Measurements from ENCODE around the gene SLC1A5. TPM values are rescaled to one million over a fixed set of nuclear protein-coding genes. Genes with fewer than 3 reads are reported as not detected.
"Not testable (repeated sequence)": the region's sequence is repeated elsewhere in the genome, so short reads cannot be mapped to it uniquely, and the experiment has no call there.

The SLC1A5 gene
- total RNA-seq, 4 donors from 2014 or later: 13.8 to 78.0 (median 32.4) TPM

DNA sequence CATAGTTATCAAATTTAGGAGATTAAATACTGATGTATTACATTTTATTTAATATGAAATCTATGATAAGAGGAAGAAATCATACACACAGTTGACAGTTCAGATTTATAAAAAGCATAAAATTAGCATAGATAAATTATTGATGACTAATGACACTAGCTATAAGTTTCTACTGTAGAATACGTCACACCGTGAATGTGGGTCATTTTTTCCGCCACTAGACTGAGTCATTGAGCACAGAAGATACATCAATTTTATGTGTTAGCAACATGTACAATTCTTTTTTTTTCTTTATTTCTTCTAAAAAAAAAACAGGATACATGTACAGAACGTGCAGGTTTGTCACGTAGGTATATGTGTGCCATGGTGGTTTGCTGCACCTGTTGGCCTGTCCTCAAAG is 40.1 kb upstream of the SLC1A5 start:
- no peak overlapping the region for H3K27ac ChIP-seq
- no peaks in the 10 kb centered on the region for H3K4me1 ChIP-seq
- H3K27me3 ChIP-seq: no peaks in the 10 kb centered on the region
- no peaks in the 10 kb centered on the region for H3K9me3 ChIP-seq
- TF ChIP-seq CTCF (IDR thresholded peaks at IDR 0.05) (no peak), POLR2A (IDR thresholded peaks at IDR 0.05) (no peak)
- H3K36me3 ChIP-seq: no peaks in the 10 kb centered on the region
- intact Hi-C loops (cut with DNase I; ENCODE audit: low total_unique reads): no loop called here
- H3K4me3 ChIP-seq: no peak overlapping the region
- DNase-seq: no peak

GRCh38 chr19:46825731-46826055 is 37.3 kb upstream of the SLC1A5 start:
- no peaks in the 10 kb centered on the region for H3K4me1 ChIP-seq
- no peaks in the 10 kb centered on the region for H3K9me3 ChIP-seq
- no peak overlapping the region for H3K27ac ChIP-seq
- no peak overlapping the region for H3K4me3 ChIP-seq
- DNase-seq: no peak
- intact Hi-C loops (cut with DNase I; ENCODE audit: low total_unique reads): no loop called here
- H3K27me3 ChIP-seq: no peaks in the 10 kb centered on the region
- TF ChIP-seq CTCF (IDR thresholded peaks at IDR 0.05): no peak
- TF ChIP-seq POLR2A (IDR thresholded peaks at IDR 0.05): no peak
- no peaks in the 10 kb centered on the region for H3K36me3 ChIP-seq

GRCh38 chr19:46824890-46825730 is 36.7 kb upstream of the SLC1A5 start:
- H3K9me3 ChIP-seq: no peaks in the 10 kb centered on the region
- no peak for TF ChIP-seq CTCF (IDR thresholded peaks at IDR 0.05)
- TF ChIP-seq POLR2A (IDR thresholded peaks at IDR 0.05): no peak
- intact Hi-C loops (cut with DNase I; ENCODE audit: low total_unique reads): no loop called here
- no peak overlapping the region for H3K4me3 ChIP-seq
- no peaks in the 10 kb centered on the region for H3K4me1 ChIP-seq
- no peaks in the 10 kb centered on the region for H3K36me3 ChIP-seq
- H3K27me3 ChIP-seq: no peaks in the 10 kb centered on the region
- H3K27ac ChIP-seq: no peak overlapping the region
- no peak for DNase-seq

DNA sequence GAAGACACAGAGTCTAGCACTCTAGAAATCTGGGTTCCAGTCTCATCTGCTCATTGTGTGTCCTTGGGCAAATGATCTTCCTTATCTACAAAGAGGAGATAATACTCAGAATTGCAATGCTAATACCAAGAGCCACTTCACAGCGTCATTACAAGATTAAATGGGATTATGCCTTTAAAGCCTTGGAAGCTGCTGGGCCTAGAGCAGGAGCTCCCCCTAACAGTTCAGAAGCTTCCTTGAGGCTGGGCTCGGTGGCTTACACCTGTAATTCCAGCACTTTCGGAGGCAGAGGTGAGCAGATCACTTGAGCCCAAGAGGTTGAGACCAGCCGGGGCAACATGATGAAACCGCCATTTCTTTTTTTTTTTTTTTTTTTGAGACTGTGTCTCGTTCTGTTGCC is 34.7 kb upstream of the SLC1A5 start:
- no peak overlapping the region for H3K27ac ChIP-seq
- no peaks in the 10 kb centered on the region for H3K36me3 ChIP-seq
- H3K9me3 ChIP-seq: no peaks in the 10 kb centered on the region
- no peaks in the 10 kb centered on the region for H3K27me3 ChIP-seq
- TF ChIP-seq CTCF (IDR thresholded peaks at IDR 0.05) (no peak), POLR2A (IDR thresholded peaks at IDR 0.05) (no peak)
- no peaks in the 10 kb centered on the region for H3K4me1 ChIP-seq
- H3K4me3 ChIP-seq: no peak overlapping the region
- intact Hi-C loops (cut with DNase I; ENCODE audit: low total_unique reads): no loop called here
- no peak for DNase-seq

GRCh38 chr19:46822410-46822787 is 34.0 kb upstream of the SLC1A5 start:
- H3K36me3 ChIP-seq; intact Hi-C loops (cut with DNase I; ENCODE audit: low total_unique reads); DNase-seq; H3K27ac ChIP-seq; H3K9me3 ChIP-seq; H3K27me3 ChIP-seq; H3K4me1 ChIP-seq; H3K4me3 ChIP-seq: not testable (repeated sequence)

Data from uterus (tissue), 4 donors.